ENCODE measurements around the gene KATNAL2. TPM values are rescaled to one million over a fixed set of nuclear protein-coding genes. Genes with fewer than 3 reads are reported as not detected.

The KATNAL2 gene
- total RNA-seq, 4 donors from 2014 or later, result 2.9 to 7.8 (median 5.9) TPM

- no peak for TF ChIP-seq CTCF (IDR thresholded peaks at IDR 0.05)
- DNase-seq (ENCODE audit: low spot score), result no peak
These were observed 137.0 kb downstream of the KATNAL2 start for GRCh38 chr18:47054369-47054768.

DNA sequence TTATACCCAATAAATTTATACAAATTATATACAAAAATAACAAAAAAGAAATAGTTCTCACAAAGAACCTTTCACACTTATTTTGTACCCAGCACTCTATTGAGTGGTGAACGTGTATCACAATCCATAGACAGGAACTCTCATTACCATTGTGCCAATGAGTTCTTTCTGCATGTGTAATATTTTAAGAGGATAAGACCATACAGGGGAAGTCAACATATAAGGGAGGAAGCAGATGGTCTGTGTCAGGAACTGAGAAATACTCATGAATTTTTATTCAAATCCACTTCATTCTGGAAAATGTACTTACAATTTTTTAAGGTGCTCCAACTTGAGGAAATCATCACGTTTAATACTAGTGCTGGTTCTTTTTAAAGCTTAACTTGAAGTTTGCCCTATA lies 145.1 kb downstream of the KATNAL2 start:
- no peak for DNase-seq (ENCODE audit: low spot score)
- no peak for TF ChIP-seq CTCF (IDR thresholded peaks at IDR 0.05)
- no peak for ATAC-seq (ENCODE audit: low FRiP score)

More at GRCh38 chr18:47054369-47054768, 137.0 kb downstream of the KATNAL2 start:
- ATAC-seq (ENCODE audit: low FRiP score), result no peak

DNA sequence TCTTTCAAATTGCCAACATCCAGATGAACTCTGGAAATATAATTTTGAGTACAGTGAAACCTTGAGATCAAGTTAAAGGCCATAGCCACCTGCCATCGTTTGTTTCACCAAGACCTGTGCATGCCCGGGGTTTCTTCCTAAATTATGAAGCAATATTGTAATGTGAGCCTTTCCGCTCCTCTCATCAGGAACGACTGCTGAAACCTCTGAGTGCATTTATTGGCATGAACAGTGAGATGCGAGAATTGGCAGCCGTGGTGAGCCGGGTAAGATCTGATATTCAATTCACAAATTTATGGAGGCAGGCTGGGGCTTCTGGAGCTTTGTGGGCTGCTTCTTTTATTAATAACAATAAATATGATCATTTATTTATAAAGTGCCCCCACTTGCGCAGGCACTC lies 145.7 kb downstream of the KATNAL2 start:
- ATAC-seq (ENCODE audit: low FRiP score) (no peak), DNase-seq (ENCODE audit: low spot score) (no peak)
- TF ChIP-seq CTCF (IDR thresholded peaks at IDR 0.05), result no peak

- ATAC-seq (ENCODE audit: low FRiP score) (no peak), DNase-seq (ENCODE audit: low spot score) (no peak)
- TF ChIP-seq CTCF (IDR thresholded peaks at IDR 0.05), result no peak
These were observed 150.2 kb downstream of the KATNAL2 start for GRCh38 chr18:47067648-47068047.

- ATAC-seq (ENCODE audit: low FRiP score) (no peak), DNase-seq (ENCODE audit: low spot score) (no peak)
- no peak for TF ChIP-seq CTCF (IDR thresholded peaks at IDR 0.05)
These were observed 157.9 kb downstream of the KATNAL2 start for GRCh38 chr18:47075098-47075883.

GRCh38 chr18:47077111-47077510 lies 159.7 kb downstream of the KATNAL2 start:
- DNase-seq (ENCODE audit: low spot score), result no peak

More at GRCh38 chr18:47077111-47077510, 159.7 kb downstream of the KATNAL2 start:
- ATAC-seq (ENCODE audit: low FRiP score), result no peak
- no peak for TF ChIP-seq CTCF (IDR thresholded peaks at IDR 0.05)
